Left kidney (tissue), 8 donors: ENCODE measurements around the gene PASK. TPM values are rescaled to one million over a fixed set of nuclear protein-coding genes. Genes with fewer than 3 reads are reported as not detected.
"Not testable (repeated sequence)": the region's sequence is repeated elsewhere in the genome, so short reads cannot be mapped to it uniquely, and the experiment has no call there.

ENCODE experiments used
- DNase-seq: peaks from one replicate; pipeline ENCODE4 v3.0.0-alpha.2; 2013
- long read RNA-seq, 8 donors: transcript quantifications; one replicate each; lab custom pipeline, GENCODE V29; 2026
- polyA plus RNA-seq: library from polyadenylated mRNA; unstranded; fragments of 120-200 nt; gene quantifications from one replicate; pipeline ENCODE4 v1.2.1, GENCODE V29; 2013; ENCODE audit not compliant: insufficient read length

PASK gene
- polyA plus RNA-seq: 28.8 TPM
- long read RNA-seq, donor 1, full-length matches to known transcripts: 2 of 109 reads
- long read RNA-seq, donor 1, partial matches to known transcripts: 77 of 109 reads
- long read RNA-seq, donor 1, other reads (novel, unspliced or antisense): 30 of 109 reads
- long read RNA-seq, donor 2, partial matches to known transcripts: 0 of 1 reads
- long read RNA-seq, donor 2, other reads (novel, unspliced or antisense): 0 of 1 reads
- long read RNA-seq, donor 3: 0 reads
- long read RNA-seq, donor 4: 0 reads
- long read RNA-seq, donor 5, full-length matches to known transcripts: 1 of 1 reads
- long read RNA-seq, donor 5, partial matches to known transcripts: 0 of 1 reads
- long read RNA-seq, donor 5, other reads (novel, unspliced or antisense): 0 of 1 reads
- long read RNA-seq, donor 6, full-length matches to known transcripts: 1 of 1 reads
- long read RNA-seq, donor 6, partial matches to known transcripts: 0 of 1 reads
- long read RNA-seq, donor 6, other reads (novel, unspliced or antisense): 0 of 1 reads
- long read RNA-seq, donor 7, full-length matches to known transcripts: 1 of 179 reads
- long read RNA-seq, donor 7, partial matches to known transcripts: 138 of 179 reads
- long read RNA-seq, donor 7, other reads (novel, unspliced or antisense): 40 of 179 reads
- long read RNA-seq, donor 8: 0 reads

GRCh38 chr2:241148891-241149674, at the start of gene PASK:
Gene PASK, minus strand, starts transcription at chr2:241149472. Its CDS starts 6,440 bp downstream, at chr2:241143032.
- DNase-seq: peak; percentile 92

GRCh38 chr2:241198381-241199279, 49.4 kb upstream of the PASK start:
- no peak for DNase-seq

- DNase-seq: no peak
These were observed 48.7 kb upstream of the PASK start for GRCh38 chr2:241197947-241198346.

- not testable (repeated sequence) for DNase-seq
These were observed 48.0 kb upstream of the PASK start for GRCh38 chr2:241197246-241197645.

GRCh38 chr2:241195506-241196130, 46.3 kb upstream of the PASK start:
- DNase-seq: no peak

- DNase-seq: no peak
These were observed 45.5 kb upstream of the PASK start for GRCh38 chr2:241194811-241195210.

- no peak for DNase-seq
These were observed 44.0 kb upstream of the PASK start for GRCh38 chr2:241193271-241193670.

- DNase-seq: no peak
These were observed 41.8 kb upstream of the PASK start for GRCh38 chr2:241191081-241191480.

GRCh38 chr2:241190291-241190981, 41.2 kb upstream of the PASK start:
- DNase-seq: no peak

GRCh38 chr2:241189856-241190201, 40.6 kb upstream of the PASK start:
- DNase-seq: no peak

GRCh38 chr2:241189093-241189855, 40.0 kb upstream of the PASK start:
- no peak for DNase-seq

GRCh38 chr2:241188361-241189092, 39.3 kb upstream of the PASK start, which contains the start of gene ANO7:
Gene ANO7, plus strand, starts transcription at chr2:241188677. Its CDS starts 1,387 bp downstream, at chr2:241190064.
- no peak for DNase-seq

GRCh38 chr2:241187918-241188234, 38.6 kb upstream of the PASK start:
- DNase-seq: no peak

- DNase-seq: no peak
These were observed 38.0 kb upstream of the PASK start for GRCh38 chr2:241187101-241187917.

GRCh38 chr2:241185961-241186360, 36.7 kb upstream of the PASK start:
- DNase-seq: no peak

GRCh38 chr2:241184901-241185300, 35.6 kb upstream of the PASK start:
- no peak for DNase-seq

- DNase-seq: no peak
These were observed 33.9 kb upstream of the PASK start for GRCh38 chr2:241183221-241183620.

- no peak for DNase-seq
These were observed 33.4 kb upstream of the PASK start for GRCh38 chr2:241182531-241183133.
